ENCODE data around the gene TXNDC12. TPM values are rescaled to one million over a fixed set of nuclear protein-coding genes. Genes with fewer than 3 reads are reported as not detected.
A peak's percentile ranks its signal among the peaks of the same experiment; 100 is the strongest.

The TXNDC12 gene
- total and polyA plus RNA-seq, 10 donors: 10.3 to 49.5 (median 41.8) TPM

DNA sequence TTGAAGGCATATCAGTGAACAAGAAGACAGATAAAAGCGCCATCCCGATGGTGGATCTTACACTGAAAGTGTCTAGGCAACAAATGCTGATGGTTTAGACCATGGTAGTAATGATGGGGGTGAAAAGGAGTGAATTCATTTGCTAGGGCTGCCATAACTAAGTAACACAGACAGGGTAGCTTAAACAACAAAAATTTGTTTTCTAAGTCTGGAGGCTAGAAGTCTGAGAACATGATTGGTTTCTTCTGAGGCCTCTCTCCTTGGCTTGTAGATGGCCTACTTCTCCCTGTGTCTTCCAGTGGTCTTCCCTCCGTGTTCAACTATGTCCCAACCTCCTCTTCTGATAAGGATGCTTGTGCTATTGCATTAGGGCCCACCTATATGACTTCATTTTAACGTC, 51.1 kb downstream of the TXNDC12 start:
- no peaks in the 10 kb centered on the region for H3K9me3 ChIP-seq
- no peak for DNase-seq
- H3K4me1 ChIP-seq: no peaks in the 10 kb centered on the region
- no peak overlapping the region for H3K27ac ChIP-seq
- intact Hi-C loops (cut with DNase I; ENCODE audit: low total_unique reads): loop anchor here (2.0 kb wide), 1 partner anchor 107 kb away; no protein-coding TSS in a partner anchor
- peaks cover 0 to 45% (median 0%) of the 10 kb centered on the region in 7 donors for H3K27me3 ChIP-seq (replicated peaks in 1 of 7)
- no peaks in the 10 kb centered on the region for H3K36me3 ChIP-seq
- WGBS, 5 donors: 49 to 78% (median 59%) methylated on average over 4 of the region's 4 CpGs
- TF ChIP-seq POLR2AphosphoS5 (IDR thresholded peaks at IDR 0.05) (no peak), POLR2A (IDR thresholded peaks at IDR 0.05) (no peak), CTCF (IDR thresholded peaks at IDR 0.05 in 8 of 11, conservative IDR thresholded peaks at IDR 0.05 in 3 of 11) (no peak)
- no peak overlapping the region for H3K4me3 ChIP-seq

DNA sequence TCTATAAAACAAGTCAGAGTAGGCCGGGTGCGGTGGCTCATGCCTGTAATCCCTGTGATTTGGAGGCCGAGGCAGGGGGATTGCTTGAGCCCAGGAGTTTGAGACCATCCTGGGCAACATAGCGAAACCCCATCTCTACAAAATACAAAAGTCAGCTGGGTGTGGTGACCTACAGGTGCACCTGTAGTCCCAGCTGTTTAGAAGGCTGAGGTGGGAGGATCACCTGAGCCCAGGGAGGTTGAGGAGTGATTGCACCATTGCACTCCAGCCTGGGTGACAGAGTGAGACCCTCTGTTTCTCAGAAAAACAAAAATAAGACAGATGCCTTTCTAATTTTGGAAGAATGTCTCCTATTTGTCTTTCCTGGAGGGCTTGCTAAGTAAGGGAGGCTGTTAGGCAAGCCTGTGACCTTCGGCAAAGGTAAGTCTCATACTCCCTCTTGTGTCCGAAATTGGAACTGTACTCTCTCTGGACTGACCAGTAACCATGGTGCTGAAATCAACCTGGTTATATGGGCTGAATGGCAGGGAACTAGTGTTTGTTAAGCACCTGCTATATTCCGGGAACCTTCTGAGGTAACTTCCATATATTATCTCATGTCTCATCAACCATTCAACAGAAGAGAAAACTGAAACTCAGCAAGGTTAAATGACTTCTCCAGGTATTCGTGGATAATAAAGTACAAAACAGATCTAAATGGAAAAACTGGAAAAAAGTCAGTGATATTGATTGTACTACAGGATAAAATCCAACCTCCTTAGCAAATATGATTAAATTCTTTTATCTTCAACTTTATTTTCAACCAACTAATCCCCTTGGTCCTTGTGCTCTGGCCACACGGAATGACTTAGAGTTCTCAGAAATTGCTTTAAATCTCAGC, 52.7 kb downstream of the TXNDC12 start:
- Histone ChIP-seq H3K4me1 (no peaks in the 10 kb centered on the region), H3K27ac (no peak overlapping the region), H3K27me3 (replicated peaks in 1 of 7) (peaks cover 0 to 39% (median 0%) of the 10 kb centered on the region in 7 donors), H3K4me3 (no peak overlapping the region), H3K9me3 (no peaks in the 10 kb centered on the region), H3K36me3 (no peaks in the 10 kb centered on the region)
- TF ChIP-seq CTCF (IDR thresholded peaks at IDR 0.05 in 8 of 11, conservative IDR thresholded peaks at IDR 0.05 in 3 of 11) (peak; percentile 83 to 94 (median 89)), POLR2AphosphoS5 (IDR thresholded peaks at IDR 0.05) (no peak)
- 48 to 57% (median 52%) methylated on average over 9 of the region's 9 CpGs for WGBS, 5 donors
- no peak for DNase-seq
- intact Hi-C loops (cut with DNase I; ENCODE audit: low total_unique reads): loop anchor here (2.0 kb wide), 1 partner anchor 105 kb away; no protein-coding TSS in a partner anchor

GRCh38 chr1:51998701-51999100, 56.3 kb downstream of the TXNDC12 start:
- Histone ChIP-seq H3K36me3 (no peaks in the 10 kb centered on the region), H3K9me3 (no peaks in the 10 kb centered on the region), H3K27ac (no peak overlapping the region), H3K4me3 (no peak overlapping the region), H3K27me3 (replicated peaks in 1 of 7) (peaks cover 0 to 36% (median 0%) of the 10 kb centered on the region in 7 donors), H3K4me1 (no peaks in the 10 kb centered on the region)
- no peak for TF ChIP-seq CTCF (IDR thresholded peaks at IDR 0.05 in 8 of 11, conservative IDR thresholded peaks at IDR 0.05 in 3 of 11)
- 79 to 96% (median 88%) methylated on average over 1 of the region's 1 CpG for WGBS, 5 donors
- DNase-seq: no peak
- intact Hi-C loops (cut with DNase I; ENCODE audit: low total_unique reads): no loop called here

DNA sequence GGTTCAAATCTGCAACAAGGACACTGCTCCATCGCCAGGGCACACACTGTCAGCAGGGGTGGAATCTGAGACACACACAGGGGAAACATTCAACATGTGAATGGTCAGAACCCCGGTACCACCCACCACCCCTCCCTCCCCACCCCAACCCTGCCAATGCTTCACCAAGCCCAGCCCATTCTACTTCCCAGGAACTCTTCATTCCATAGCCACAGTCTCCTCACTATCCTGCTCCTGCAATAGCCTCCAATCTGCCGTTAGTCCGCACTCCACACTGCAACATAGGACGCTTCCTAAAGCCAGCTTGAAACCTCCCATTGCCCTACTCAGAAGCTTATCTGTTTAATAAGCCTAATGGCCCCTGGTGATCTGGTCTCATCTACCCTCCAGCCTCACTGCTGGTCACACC, 57.0 kb downstream of the TXNDC12 start:
- Histone ChIP-seq H3K36me3 (no peaks in the 10 kb centered on the region), H3K27ac (no peak overlapping the region), H3K4me3 (no peak overlapping the region), H3K27me3 (replicated peaks in 1 of 7) (peaks cover 0 to 36% (median 6%) of the 10 kb centered on the region in 7 donors), H3K9me3 (no peaks in the 10 kb centered on the region), H3K4me1 (no peaks in the 10 kb centered on the region)
- no peak for DNase-seq
- intact Hi-C loops (cut with DNase I; ENCODE audit: low total_unique reads): no loop called here
- 59 to 69% (median 64%) methylated on average over 5 of the region's 5 CpGs for WGBS, 5 donors
- TF ChIP-seq POLR2A (IDR thresholded peaks at IDR 0.05): no peak
- TF ChIP-seq POLR2AphosphoS5 (IDR thresholded peaks at IDR 0.05): no peak
- no peak for TF ChIP-seq CTCF (IDR thresholded peaks at IDR 0.05 in 8 of 11, conservative IDR thresholded peaks at IDR 0.05 in 3 of 11)

All from spleen (tissue), 11 donors.